AG04449 (cell line): ENCODE data around the gene TMSB4X.
"Not testable (repeated sequence)": the region's sequence is repeated elsewhere in the genome, so short reads cannot be mapped to it uniquely, and the experiment has no call there.

Experiments used
- CTCF ChIA-PET: fragments of 350-600 bp; formaldehyde crosslinking; extraction: SDS; loops from one replicate; lab custom pipeline; 2021; ENCODE audit warnings: antibody characterized with exemption; lab: Yijun Ruan, JAX
- POLR2A ChIA-PET: fragments of 400-600, 350-600 bp; formaldehyde crosslinking; extraction: SDS; loops from one replicate; lab custom pipeline; 2020; ENCODE audit warnings: antibody characterized with exemption, inconsistent platforms; lab: Yijun Ruan, JAX
- DNase-seq: peaks from one replicate; pipeline ENCODE4 v3.0.0-alpha.2; 2010; ENCODE audit warnings: low read depth, low spot score
- H3K4me3 ChIP-seq: 2 replicates; pipeline ENCODE4 v1.5.1; 2011; ENCODE audit warnings: low read depth, mild to moderate bottlenecking, control low read depth, low read length
- CTCF ChIP-seq: IDR thresholded peaks from one replicate; pipeline ENCODE4 v1.5.1; 2011; ENCODE audit warnings: mild to moderate bottlenecking, moderate library complexity, low read length, control low read depth, inconsistent platforms; ENCODE audit not compliant: insufficient read depth; ENCODE audit errors: missing control alignments

TMSB4X gene

GRCh38 chrX:12973561-12974304, 1.2 kb upstream of the TMSB4X start:
- TF ChIP-seq CTCF, result no peak
- CTCF ChIA-PET, result interaction anchor here (1.5 to 1.7 kb wide), 2 partner anchors 19 to 27 kb away, joined by 3 to 5 read pairs; no protein-coding TSS in a partner anchor
- no peak for DNase-seq
- no peak overlapping the region for H3K4me3 ChIP-seq
- POLR2A ChIA-PET, result interaction anchor here (1.4 to 3.1 kb wide), 5 partner anchors 17 to 515 kb away, joined by 3 to 21 read pairs (median 15); no protein-coding TSS in a partner anchor

- POLR2A ChIA-PET, result interaction anchor here (1.4 to 3.1 kb wide), 6 partner anchors 17 to 514 kb away, joined by 3 to 21 read pairs (median 14); no protein-coding TSS in a partner anchor
- DNase-seq, result no peak
- no peak for TF ChIP-seq CTCF
- H3K4me3 ChIP-seq, result peak overlapping the region; percentile 79
- CTCF ChIA-PET, result interaction anchor here (1.5 to 1.7 kb wide), 2 partner anchors 20 to 28 kb away, joined by 3 to 5 read pairs; no protein-coding TSS in a partner anchor
These were observed 560 bp upstream of the TMSB4X start for GRCh38 chrX:12974305-12974795.

GRCh38 chrX:12975670-12975965, 708 bp downstream of the TMSB4X start:
- POLR2A ChIA-PET, result interaction anchor here (0.6 to 3.5 kb wide), 16 partner anchors 9 to 670 kb away, joined by 3 to 21 read pairs (median 4); no protein-coding TSS in a partner anchor
- peak overlapping the region; percentile 79 for H3K4me3 ChIP-seq
- no peak for DNase-seq
- CTCF ChIA-PET, result interaction anchor here (1.4 to 1.7 kb wide), 2 partner anchors 26 to 29 kb away, joined by 3 to 5 read pairs; no protein-coding TSS in a partner anchor
- TF ChIP-seq CTCF, result no peak

GRCh38 chrX:12975991-12976558, 1.2 kb downstream of the TMSB4X start:
- H3K4me3 ChIP-seq, result peak overlapping the region; percentile 79
- no peak for TF ChIP-seq CTCF
- DNase-seq, result no peak
- ChIA-PET CTCF (interaction anchor here (1.4 kb wide), 1 partner anchor 26 kb away, joined by 3 read pairs; no protein-coding TSS in a partner anchor), POLR2A (interaction anchor here (0.6 to 3.5 kb wide), 17 partner anchors 8 to 670 kb away, joined by 3 to 21 read pairs (median 4); no protein-coding TSS in a partner anchor)

GRCh38 chrX:12976819-12977732, 2.2 kb downstream of the TMSB4X start:
- not testable (repeated sequence) for DNase-seq

GRCh38 chrX:12977761-12978204, 2.9 kb downstream of the TMSB4X start:
- no peak for DNase-seq
- ChIA-PET CTCF (interaction anchor here (1.4 to 1.9 kb wide), 2 partner anchors 175 to 510 kb away, joined by 3 to 7 read pairs; no protein-coding TSS in a partner anchor), POLR2A (interaction anchor here (0.7 to 3.9 kb wide), 19 partner anchors 22 to 511 kb away, joined by 3 to 45 read pairs (median 4); no protein-coding TSS in a partner anchor)
- no peak for TF ChIP-seq CTCF
- peak overlapping the region; percentile 79 for H3K4me3 ChIP-seq

More at GRCh38 chrX:12976819-12977732, 2.2 kb downstream of the TMSB4X start:
- POLR2A ChIA-PET, result interaction anchor here (0.9 to 3.9 kb wide), 15 partner anchors 20 to 511 kb away, joined by 3 to 45 read pairs (median 8); no protein-coding TSS in a partner anchor
- CTCF ChIA-PET, result not testable (repeated sequence)
- peak overlapping the region; percentile 79 for H3K4me3 ChIP-seq
